Frontal cortex (tissue), 4 donors: ENCODE measurements around the gene ADARB2. TPM values are rescaled to one million over a fixed set of nuclear protein-coding genes. Genes with fewer than 3 reads are reported as not detected.

Source experiments
- DNase-seq, 2 donors: peaks; one replicate each; pipeline ENCODE4 v3.0.0; 2012; ENCODE audit warnings: low spot score in 2 of 2
- FAIRE-seq: peaks from 2 replicates; lab custom pipeline; 2012; peaks lifted over from hg19 to GRCh38; lab: Jason Lieb, UNC
- total RNA-seq: library from RNA; depleted of rRNA; stranded (reverse); fragments of >200 nt; gene quantifications from one replicate; pipeline ENCODE4 v1.2.3, GENCODE V29; 2014
- donor health status: control.
- donor health status: control.
- donor health status: control.

Gene ADARB2
- total RNA-seq, 1 donor from 2014 or later: 3.3 TPM

DNA sequence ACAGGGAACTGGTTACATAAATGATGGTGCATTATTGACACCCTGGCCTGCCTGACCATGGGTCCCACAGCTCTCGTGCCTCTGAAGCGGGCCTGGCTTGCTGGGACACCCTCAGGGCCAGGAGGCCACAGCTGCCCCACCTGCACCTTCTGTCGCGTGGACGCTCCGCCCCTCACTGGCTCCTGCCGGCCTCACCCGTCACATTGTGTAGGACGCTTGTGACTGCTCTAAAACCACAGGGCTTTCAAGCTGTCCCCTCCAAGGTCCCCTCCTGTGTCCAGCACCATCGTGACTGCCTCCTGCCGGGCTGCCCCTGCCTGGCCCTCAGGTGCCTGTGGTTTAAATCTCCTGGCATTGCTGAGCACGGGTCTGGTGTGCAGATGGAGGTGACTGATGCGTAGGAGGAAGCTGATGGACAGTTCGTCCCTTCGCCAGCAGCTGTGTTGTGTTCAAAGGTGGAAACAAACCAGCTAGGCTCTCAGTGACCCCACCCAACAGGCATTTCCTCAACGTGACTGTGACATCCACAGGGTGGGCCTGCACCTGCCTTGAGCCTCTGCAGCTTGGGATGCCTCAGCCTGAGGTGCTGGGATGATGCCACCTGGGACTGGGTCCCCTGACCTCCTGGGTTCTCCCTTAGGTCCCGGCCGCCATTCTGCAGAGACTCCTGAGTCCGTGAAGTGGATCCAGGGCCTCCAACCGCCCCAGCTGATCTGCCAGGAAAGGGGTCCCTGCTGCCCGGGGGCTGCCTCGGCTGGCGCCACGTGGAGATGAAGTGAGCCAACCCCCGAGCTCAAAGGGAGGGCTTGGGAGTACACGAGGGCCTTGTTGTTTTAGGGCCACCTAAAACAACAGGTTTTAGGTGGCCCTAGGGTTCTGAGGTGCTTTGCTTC lies 532.6 kb downstream of the ADARB2 start:
- FAIRE-seq: no peak

DNA sequence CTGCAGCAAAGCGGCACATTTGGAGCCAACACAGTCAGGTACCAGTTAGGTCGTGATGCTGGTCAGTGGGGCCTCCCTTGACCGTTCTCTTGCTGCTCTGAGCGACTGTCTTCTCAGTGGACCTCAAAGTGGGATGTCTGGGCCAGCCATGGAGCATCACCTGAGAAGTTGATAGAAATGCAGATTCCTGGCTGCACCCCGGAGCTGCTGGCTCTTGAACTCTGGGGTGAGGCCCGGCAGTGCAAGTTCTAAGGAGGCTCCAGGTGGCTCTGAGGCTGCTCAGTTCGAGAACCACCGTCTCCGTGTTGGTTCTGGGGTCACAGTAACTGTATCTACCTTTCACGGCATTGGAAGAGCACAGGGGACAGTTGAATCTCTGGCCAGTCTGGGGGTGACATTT lies 533.6 kb downstream of the ADARB2 start:
- DNase-seq (no peak), FAIRE-seq (no peak)

More for the DNA sequence above, 532.6 kb downstream of the ADARB2 start:
- no peak for DNase-seq

DNA sequence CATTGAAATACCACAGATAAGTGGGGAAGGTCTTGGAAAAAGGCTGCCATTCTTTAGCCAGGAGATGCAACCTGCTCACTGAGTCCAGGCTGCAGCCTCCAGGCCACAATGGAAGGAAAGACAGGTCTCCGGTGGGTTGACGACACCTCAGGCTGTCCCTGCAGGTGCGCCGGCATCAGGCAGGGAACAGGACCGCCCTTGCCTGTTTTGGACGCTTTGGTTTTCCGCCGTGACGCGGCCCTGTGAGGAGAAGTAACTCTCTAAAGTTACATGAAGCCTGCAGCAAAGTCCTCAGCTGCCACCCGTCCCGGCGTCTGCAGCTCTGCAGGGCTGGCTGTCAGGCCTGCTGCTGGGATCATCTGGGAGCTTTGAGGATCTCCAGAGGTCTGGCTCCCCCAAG lies 534.1 kb downstream of the ADARB2 start:
- DNase-seq: no peak
- FAIRE-seq: no peak

DNA sequence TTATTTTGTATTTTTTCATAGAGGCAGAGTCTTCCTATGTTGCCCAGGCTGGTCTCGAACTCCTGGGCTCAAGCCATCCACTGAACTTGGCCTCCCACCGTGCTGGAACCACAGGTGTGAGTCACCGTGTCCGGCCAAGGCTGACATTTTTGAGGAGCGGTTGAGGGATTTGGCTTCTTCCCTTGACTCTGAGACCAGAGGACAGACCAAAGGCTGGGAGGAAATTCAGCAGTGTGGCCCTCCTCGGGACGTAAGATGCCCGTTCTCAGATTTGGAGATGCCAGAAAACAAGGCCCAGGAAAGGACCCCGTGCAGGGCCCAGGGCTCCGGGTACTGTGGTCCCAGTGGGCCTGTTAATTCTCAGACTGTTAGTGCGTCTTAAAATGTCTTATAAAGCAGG lies 535.0 kb downstream of the ADARB2 start:
- DNase-seq: no peak

DNA sequence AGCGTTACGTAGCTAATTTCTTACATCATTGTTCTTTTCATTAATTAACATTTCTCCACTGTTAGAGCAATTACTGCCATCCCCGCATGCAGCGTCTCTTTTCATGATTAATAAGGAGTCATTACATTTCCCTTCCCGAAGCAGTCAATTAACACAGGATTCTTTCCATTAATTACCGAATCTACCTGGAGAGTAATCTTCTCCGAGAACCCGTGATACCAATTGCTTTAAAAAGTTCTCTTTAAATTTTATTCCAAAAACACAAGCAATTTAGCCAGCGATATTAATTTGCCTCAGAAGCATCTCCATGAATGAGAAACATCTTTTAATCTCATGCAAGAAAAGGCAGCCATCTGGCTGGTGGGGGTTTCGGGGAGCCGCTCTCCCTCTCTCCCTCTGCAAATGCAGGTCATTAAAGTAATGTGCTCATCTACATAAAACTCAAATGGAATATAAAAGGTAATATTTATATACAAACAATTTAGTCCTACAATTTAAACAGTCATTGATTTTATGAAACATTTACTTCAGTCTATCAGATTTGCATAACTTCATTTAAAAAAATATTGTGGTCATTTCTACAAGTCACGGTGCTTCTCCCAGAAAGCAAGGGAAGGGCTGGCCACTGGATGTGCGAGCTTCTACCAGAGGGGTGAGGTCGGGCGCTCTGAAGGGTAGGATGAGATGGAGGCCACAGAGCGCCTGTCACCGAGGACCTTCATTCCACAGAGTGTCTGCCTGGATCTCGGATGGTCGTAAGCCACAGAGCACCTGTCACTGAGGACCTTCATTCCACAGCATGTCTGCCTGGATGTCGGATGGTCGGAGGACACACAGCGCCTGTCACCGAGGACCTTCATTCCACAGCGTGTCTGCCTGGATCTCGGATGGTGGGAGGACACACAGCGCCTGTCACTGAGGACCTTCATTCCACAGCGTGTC lies 536.2 kb downstream of the ADARB2 start:
- FAIRE-seq (no peak), DNase-seq (no peak)

More for the DNA sequence above, 535.0 kb downstream of the ADARB2 start:
- FAIRE-seq: no peak

DNA sequence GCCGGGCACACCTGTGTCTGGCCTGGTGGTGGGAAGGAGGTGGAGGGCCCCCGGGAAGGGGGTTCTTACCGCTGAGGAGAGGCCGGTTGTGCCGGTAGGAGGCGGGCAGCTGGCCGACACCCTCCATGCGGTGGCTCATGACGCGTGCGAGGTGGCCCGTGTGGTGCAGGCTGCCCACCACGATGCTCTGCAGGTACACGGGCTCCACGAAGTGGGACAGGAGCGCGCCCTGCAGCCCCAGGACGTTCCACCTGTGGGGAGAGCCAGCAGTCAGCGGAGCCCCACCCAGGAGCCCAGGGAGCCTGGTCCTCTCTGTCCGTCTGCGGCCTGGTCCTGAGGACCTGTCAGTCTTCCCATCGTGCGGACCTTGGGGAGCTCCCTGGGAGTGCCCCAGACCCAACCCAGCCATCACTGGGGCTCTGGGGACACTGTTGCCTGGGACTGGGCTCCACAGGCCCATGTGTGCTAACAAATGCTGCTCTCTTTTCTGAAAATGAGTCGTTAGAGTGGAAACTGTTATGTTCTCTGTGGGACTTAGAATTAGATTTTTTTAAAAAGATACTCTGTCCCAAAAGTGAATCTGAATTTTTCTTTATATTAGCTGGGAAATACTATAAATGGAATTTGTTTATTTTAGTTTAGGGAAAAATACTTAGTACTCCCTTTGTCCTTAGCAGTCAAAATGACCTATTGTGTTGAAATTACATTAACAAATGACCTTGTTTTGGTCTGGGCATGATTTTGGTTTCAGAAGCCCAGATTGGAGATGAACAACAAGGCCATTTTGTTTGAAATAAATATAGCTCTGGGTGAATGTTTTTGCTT lies 537.2 kb downstream of the ADARB2 start:
- FAIRE-seq: peak; percentile 96

DNA sequence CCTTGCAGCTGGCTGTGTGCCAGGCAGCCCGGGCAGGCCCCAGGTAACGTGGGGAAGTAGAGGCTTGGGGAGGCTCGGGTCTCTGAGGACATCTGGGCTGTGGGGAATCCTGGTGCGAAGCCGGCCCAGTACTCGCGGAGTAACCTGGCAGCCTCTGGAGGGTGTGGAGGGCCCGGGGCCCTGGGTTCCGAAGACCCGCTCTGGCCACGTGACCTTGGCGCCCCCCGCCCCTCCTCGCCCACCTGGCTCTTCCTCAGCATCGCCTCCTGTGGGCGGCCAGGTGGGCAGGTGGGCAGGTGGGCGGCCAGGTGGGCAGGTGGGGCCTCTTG lies 538.0 kb downstream of the ADARB2 start:
- DNase-seq (no peak), FAIRE-seq (no peak)

More for the DNA sequence above, 537.2 kb downstream of the ADARB2 start:
- DNase-seq: peak in 1 of 2 donors; percentile 59

DNA sequence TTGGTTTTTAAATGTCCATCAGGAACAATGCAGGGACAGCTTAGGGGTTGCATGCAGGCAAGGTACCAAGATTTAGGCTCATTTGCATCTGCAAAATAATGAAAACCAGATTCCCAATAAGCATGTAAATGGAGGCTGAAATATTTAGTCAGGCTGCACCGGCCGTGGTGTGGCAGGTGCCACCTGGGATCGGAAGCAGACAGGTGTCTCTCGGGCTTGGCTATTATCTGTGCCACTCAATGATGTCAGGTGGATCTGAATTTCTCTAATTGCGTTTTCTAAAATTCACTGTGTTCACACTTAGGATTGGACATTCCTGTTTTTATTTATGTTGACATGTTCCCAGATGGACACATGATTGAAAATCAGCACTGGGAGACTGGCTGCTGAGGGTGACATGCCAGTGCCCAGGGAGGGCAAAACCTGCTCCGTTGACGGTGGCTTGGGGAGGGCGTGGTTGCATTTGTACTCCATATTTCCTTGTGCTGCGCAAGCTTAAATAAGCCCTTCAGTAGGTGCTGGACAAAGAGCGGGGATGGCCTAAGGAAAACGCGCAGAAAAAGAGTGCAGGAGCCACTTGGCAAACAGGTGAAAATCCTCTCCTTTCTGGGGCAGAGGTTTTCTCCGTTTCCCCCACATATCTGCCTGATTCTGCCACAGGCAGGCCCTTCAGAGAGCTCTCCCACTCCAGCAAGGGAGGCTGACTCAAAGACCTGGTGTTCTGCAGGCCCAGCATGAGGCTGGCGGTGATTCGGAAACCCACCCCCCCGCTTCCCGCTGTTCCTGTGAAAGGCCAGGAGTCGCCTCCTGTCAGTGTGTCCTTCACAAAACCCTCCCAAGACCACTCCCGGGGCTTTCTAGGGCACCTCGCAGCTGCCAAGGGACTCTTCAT lies 538.6 kb downstream of the ADARB2 start:
- no peak for DNase-seq
- FAIRE-seq: no peak

DNA sequence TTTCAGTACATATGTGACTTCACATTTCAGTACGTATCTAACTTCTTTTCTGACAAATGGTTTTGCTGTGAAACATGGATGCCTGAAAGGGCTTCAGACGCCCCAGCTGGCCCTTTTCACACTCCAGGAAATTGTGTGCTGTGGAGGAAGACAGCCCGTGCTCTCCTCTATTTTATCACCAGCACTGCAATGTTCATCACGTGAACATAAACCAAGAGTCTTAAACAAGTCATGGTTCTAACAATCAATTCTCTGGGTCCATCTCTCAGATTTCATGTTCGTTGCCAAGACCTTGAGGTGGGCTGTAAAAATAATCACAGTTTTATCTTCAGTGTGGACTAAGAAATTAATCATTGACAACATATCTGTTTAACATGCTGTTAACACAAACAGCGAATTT lies 539.9 kb downstream of the ADARB2 start:
- DNase-seq: no peak

DNA sequence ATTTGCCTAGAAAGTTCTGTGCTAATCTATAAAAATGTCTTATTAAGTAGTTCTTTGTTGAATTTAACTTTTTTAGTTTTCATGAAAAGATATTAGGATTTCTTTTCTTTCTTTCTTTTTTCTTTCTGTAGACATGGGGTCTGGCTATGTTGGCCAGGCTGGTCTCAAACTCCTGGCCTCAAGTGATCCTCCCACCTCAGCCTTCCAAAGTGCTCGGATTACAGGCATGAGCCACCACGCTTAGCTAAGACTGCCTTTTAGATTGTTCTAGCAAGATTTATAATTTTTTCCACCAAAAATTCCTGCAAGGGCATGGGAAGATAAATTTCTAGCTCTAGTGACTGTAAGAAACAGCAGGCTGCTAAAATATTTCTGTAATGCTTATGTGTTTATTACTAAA lies 540.7 kb downstream of the ADARB2 start:
- DNase-seq: no peak
- no peak for FAIRE-seq

More for the DNA sequence above, 539.9 kb downstream of the ADARB2 start:
- FAIRE-seq: no peak

DNA sequence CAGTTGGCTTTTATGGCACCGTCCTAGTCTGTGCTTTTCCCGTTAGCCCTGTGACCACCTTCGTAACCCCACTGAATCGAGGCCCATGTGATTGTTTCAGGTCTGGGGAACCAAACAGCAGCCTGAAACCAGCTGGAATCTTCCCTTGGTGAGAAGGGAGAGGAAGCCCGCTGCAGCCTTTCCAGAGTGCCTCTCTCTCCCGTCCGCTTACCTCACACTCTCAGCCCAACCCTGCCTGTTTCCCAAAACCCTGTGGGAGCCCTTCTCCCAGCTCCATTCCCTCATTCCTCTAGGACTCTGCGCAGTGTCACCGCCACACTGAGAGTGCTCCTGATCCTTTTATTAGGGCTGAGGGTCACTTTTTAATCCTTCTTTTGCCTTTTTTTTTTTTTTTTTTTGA lies 541.5 kb downstream of the ADARB2 start:
- DNase-seq: no peak
- no peak for FAIRE-seq

DNA sequence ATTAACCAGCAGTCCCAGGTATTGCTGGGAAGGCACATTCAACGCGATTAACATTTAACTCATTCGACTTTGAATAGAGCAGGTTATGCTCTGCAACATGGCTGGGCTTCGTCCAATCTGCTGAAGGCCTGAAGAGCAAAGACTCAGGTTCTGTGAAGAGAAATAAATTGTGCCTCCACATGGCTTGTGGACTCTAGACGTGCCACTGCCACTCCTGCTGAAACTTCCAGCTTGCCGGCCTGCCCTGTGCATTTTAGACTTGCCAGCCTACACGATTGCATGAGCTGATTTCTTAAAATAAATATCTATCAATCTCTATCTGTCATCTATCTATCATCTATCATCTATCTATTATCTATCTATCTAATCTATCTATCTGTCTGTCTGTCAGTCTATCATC lies 543.2 kb downstream of the ADARB2 start:
- FAIRE-seq: no peak
- DNase-seq: no peak

DNA sequence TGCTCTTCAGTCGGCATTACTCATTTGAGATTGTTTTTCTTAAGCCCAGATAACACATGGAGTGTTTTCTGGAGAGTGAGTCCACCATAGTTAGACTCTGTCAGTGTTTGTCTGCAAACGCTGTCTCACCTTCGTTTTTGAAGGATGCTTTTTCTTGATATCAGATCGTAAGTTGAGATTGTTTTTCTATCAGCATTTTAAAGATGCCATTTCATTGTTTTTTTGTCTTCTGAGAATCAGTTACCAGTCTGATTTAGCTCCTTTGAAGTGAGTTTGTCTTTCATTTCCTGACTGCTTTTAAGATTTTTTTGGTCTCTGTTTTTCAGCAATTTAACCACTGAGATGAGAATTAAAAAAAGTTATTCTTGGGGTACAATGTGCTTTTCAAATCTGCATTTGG lies 543.8 kb downstream of the ADARB2 start:
- DNase-seq (no peak), FAIRE-seq (no peak)

DNA sequence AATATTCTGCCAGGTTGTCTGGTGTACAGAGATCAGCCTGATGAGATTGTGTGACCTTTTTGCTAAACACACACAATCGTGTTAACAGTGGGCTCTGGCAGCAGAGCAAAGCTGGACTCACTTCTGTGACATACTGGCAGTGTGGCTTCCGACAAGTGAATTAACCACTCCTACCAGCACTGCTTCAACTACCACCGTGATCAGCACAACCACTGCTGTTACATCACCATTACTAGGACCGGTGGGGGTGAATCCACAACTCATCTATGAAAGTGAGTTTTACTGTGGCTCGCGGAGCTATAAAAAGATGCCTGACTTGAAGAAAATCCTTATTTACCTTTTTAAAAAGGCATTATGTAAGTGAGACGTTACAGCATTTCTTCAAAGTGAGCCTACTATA lies 545.6 kb downstream of the ADARB2 start:
- DNase-seq (no peak), FAIRE-seq (no peak)

DNA sequence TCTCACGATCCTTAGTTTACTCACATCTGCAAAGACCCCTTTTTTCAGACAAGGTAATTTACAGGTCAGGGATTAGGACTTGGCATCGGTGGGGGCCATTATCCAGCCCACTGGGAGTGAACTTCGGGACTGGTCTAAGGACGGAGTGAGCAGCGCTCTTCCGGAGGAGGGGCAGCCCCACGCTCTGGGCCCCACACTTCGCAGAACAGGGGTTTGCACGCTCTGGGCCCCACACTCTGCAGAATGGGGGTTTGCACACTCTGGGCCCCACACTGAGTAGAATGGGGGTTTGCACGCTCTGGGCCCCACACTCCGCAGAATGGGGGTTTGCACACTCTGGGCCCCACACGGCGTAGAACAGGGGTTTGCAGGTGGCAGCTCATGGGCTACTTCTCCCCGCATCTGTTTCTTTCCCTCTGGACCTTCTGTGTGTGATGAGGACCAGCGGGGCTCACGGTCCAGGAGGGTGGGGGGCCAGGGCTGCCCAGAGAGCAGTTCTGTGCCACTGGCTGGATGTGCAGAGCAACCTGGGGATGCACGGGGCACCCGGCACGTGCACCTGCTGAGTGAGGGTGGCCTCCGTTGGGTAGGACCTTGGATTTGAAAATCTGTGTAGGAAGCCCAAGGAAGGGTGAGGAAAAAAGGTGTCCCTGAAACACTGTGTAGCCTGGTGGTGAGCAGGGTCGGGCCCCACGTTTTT lies 546.4 kb downstream of the ADARB2 start:
- DNase-seq (no peak), FAIRE-seq (no peak)

DNA sequence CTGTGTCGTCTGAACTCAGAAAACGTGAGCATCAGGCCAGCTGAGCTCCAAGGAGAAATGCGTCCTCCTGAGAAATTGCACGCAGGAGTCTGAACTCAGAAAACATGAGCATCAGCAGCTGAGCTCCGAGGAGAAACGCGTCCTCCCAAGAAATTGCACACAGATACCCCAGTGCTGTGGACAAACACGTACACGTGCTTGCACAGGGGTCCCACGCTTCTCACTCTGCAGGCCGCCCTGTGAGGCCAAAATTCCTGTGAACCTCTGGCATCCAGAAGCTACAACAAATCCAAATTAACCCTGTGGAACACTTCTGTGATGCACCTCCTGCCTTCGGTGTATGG lies 547.3 kb downstream of the ADARB2 start:
- DNase-seq: no peak
- no peak for FAIRE-seq

DNA sequence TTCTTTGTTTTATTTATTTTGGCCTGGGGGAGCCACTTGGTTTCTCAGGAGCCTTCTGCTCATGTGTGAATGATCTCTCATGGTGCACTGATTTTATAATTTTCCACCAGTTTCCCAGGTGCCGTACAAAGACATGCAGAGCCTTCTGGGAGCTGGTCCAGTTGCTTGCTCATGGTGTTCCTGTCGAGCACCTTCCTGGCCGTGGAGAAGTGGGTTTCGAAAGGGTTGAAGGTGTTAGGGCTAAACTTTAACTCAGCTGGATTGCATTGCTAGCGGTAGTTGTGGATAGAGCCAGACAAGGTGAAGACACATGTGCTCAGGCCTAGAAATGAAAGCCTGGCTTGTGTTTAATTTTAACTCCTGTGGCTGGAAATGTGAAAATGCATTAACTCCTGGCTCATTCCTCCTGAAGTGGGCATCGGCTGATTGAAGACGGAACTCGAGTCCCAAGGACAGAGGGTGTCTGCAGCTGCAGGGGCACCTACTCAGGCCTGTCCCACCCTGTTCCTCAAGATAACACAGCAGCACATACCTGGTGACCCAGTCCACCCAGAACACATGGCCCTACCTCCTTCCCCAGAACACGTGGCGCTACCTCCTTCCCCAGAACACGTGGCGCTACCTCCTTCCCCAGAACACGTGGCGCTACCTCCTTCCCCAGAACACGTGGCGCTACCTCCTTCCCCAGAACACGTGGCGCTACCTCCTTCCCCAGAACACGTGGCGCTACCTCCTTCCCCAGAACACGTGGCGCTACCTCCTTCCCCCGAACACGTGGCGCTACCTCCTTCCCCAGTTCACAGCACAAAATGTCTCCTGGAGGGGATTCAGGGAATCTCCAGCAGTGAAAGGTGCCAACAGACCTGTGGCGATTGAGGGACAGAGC lies 547.9 kb downstream of the ADARB2 start:
- DNase-seq (no peak), FAIRE-seq (no peak)
